Body of pancreas (tissue), 4 donors: Measurements from ENCODE around the gene RDH16. TPM values are rescaled to one million over a fixed set of nuclear protein-coding genes. Genes with fewer than 3 reads are reported as not detected.

ENCODE experiments used
- ATAC-seq: fragments of 150-250 bp; one replicate; pipeline ENCODE4 v1.9.1; 2016
- DNase-seq, 4 donors: peaks; one replicate each; pipeline ENCODE4 v3.0.0-alpha.2; 2019
- H3K27ac ChIP-seq, 4 donors: fragments of 200-600 bp; sonication (generic); 1 replicate in 3 of 4; 2 replicates in 1 of 4; pipeline versions ENCODE4 v1.5.1 to v1.6.1; 2016 to 2019; ENCODE audit warnings: mild to moderate bottlenecking in 1 of 4, mixed read lengths in 1 of 4, moderate library complexity in 1 of 4
- H3K27me3 ChIP-seq, 2 donors: fragments of 200-600 bp; sonication (generic); one replicate each; pipeline ENCODE4 v1.6.0; 2016; ENCODE audit warnings: mild to moderate bottlenecking in 1 of 2
- H3K36me3 ChIP-seq, 2 donors: fragments of 200-600 bp; sonication (generic); replicated peaks in 1 of 2; 2 replicates each; pipeline ENCODE4 v1.5.1; 2016; ENCODE audit warnings: low read depth in 2 of 2; ENCODE audit not compliant: insufficient read depth in 1 of 2
- H3K4me1 ChIP-seq: fragments of 200-600 bp; sonication (generic); one replicate; pipeline ENCODE4 v1.6.0; 2016
- H3K4me3 ChIP-seq, 2 donors: fragments of 200-600 bp; sonication (generic); 1 replicate in 1 of 2; 2 replicates in 1 of 2; pipeline ENCODE4 v1.5.1; 2016 to 2019
- H3K9me3 ChIP-seq, 3 donors: fragments of 200-600 bp; sonication (generic); 1 replicate in 2 of 3; 2 replicates in 1 of 3; pipeline ENCODE4 v1.5.1; 2016
- POLR2A ChIP-seq, 3 donors: fragments of 450-650 bp; IDR thresholded peaks; one replicate each; pipeline ENCODE4 v1.6.1; 2016; ENCODE audit warnings: antibody characterized with exemption in 3 of 3, mild to moderate bottlenecking in 2 of 3
- WGBS, 2 donors: methylation state at CpG; one replicate each; pipeline ENCODE4 v1.1.5; 2017; 5-methylcytosine and 5-hydroxymethylcytosine counted together
- intact Hi-C: fragments of 100-400 bp; cut with DNase I; formaldehyde crosslinking; loops from one replicate; pipeline ENCODE4 v1.15.1; 2023
- total RNA-seq, 2 donors: library from RNA; depleted of rRNA; stranded (reverse); fragments of >200 nt; gene quantifications; one replicate each; pipeline ENCODE4 v1.1.0, GENCODE V29; 2016
- TF ChIP-seq, protein P1 (sequence below), 7 experiments: fragments of 450-650 bp in 4 of 7; fragments of 200-600 bp in 3 of 7; sonication (generic) in 3 of 7; IDR thresholded peaks; one replicate each; pipeline ENCODE4 v1.5.1; 2016 to 2019; ENCODE audit warnings: antibody characterized with exemption in 7 of 7

Gene RDH16
- total RNA-seq, 2 donors from 2014 or later = 0.99 to 1.3 TPM

DNA sequence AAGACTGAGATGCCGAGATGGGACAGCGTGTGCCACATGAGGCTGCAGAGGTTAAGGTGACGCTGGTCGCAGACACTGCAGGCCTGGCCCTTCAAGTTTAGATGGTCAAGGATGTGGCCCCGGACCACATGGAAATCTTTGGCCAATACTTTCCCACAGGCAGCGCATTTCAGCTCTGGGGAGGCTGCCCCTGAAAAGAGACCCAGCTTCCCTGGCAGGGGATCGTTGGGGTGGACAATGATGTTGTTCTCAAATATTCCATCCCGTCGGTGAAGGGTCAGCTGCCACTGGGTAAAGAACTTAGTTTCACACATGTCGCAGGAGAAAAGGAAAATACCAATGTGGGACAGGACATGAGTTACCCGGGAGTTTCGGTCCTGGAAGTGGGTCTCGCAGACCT lies 46.0 kb upstream of the RDH16 start:
- H3K4me3 ChIP-seq = no peak overlapping the region
- DNase-seq (no peak), ATAC-seq (no peak)
- H3K4me1 ChIP-seq = peaks cover 25% of the 10 kb centered on the region
- TF ChIP-seq, protein P1, sequence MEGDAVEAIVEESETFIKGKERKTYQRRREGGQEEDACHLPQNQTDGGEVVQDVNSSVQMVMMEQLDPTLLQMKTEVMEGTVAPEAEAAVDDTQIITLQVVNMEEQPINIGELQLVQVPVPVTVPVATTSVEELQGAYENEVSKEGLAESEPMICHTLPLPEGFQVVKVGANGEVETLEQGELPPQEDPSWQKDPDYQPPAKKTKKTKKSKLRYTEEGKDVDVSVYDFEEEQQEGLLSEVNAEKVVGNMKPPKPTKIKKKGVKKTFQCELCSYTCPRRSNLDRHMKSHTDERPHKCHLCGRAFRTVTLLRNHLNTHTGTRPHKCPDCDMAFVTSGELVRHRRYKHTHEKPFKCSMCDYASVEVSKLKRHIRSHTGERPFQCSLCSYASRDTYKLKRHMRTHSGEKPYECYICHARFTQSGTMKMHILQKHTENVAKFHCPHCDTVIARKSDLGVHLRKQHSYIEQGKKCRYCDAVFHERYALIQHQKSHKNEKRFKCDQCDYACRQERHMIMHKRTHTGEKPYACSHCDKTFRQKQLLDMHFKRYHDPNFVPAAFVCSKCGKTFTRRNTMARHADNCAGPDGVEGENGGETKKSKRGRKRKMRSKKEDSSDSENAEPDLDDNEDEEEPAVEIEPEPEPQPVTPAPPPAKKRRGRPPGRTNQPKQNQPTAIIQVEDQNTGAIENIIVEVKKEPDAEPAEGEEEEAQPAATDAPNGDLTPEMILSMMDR (IDR thresholded peaks at IDR 0.05) = no peak
- TF ChIP-seq POLR2A (IDR thresholded peaks at IDR 0.05) = no peak
- intact Hi-C loops = no loop called here
- no peak overlapping the region for H3K27ac ChIP-seq
- peaks cover 0 to 9% of the 10 kb centered on the region in 2 donors for H3K36me3 ChIP-seq
- 88 to 89% methylated on average over 9 to 13 of the region's 13 CpGs for WGBS, 2 donors
- no peaks in the 10 kb centered on the region for H3K9me3 ChIP-seq
- no peaks in the 10 kb centered on the region for H3K27me3 ChIP-seq

DNA sequence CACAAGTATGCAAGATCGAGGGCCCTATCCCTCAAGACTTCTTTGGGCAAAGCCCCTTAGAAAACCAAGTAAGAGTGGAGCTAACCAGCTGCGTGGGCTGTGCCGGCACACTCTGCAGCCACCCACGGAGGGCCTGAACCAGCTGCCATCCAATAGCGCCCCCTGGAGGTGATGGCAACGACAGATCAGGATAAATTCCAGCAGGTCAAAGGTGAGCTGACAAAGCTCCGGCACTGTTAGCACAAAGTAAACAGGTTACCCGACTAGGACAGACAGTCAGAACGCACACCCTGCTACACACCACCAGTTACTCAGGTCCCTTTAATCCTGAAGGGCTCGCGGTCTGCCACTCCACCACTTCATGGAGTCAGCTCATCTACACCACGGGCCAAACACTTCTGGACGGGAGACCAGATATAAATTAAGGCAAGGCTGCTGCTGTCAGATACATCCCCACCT lies 44.1 kb upstream of the RDH16 start:
- WGBS, 2 donors = 31 to 35% methylated on average over 12 to 13 of the region's 13 CpGs
- peaks cover 19% of the 10 kb centered on the region for H3K4me1 ChIP-seq
- H3K4me3 ChIP-seq = no peak overlapping the region
- H3K36me3 ChIP-seq = peaks cover 0 to 9% of the 10 kb centered on the region in 2 donors
- no peak for TF ChIP-seq POLR2A (IDR thresholded peaks at IDR 0.05)
- TF ChIP-seq, protein P1 (IDR thresholded peaks at IDR 0.05) = peak in 6 of 7 experiments; percentile 30 to 59 (median 46)
- intact Hi-C loops = no loop called here
- no peaks in the 10 kb centered on the region for H3K9me3 ChIP-seq
- DNase-seq (peak; percentile 51 to 57 (median 56)), ATAC-seq (peak; percentile 23)
- no peak overlapping the region for H3K27ac ChIP-seq
- no peaks in the 10 kb centered on the region for H3K27me3 ChIP-seq

DNA sequence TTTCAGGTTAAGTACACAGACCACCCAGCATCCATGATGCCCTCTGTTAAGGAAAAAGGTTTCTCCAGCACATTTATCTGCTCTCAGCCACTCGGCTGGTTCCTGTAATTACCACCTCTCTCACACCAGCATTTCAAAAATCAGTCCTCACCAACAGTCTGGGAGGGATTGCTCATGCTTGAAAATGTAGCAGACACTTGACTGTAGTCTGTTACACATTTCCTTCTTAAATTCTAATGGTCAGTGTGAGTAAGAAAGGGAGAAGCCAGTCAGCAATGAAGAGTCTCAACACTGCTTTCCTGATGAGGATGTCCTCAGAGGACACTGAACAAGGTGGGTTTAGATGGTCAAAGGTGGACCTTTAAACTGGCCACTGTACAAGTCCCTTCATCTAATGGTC lies 43.0 kb upstream of the RDH16 start:
- DNase-seq (no peak), ATAC-seq (no peak)
- no peak for TF ChIP-seq POLR2A (IDR thresholded peaks at IDR 0.05)
- TF ChIP-seq, protein P1 (IDR thresholded peaks at IDR 0.05) = no peak
- peaks cover 0 to 9% of the 10 kb centered on the region in 2 donors for H3K36me3 ChIP-seq
- intact Hi-C loops = no loop called here
- H3K4me3 ChIP-seq = no peak overlapping the region
- H3K9me3 ChIP-seq = no peaks in the 10 kb centered on the region
- no peak overlapping the region for H3K27ac ChIP-seq
- H3K27me3 ChIP-seq = no peaks in the 10 kb centered on the region
- peaks cover 15% of the 10 kb centered on the region for H3K4me1 ChIP-seq
- 39 to 53% methylated on average over 1 of the region's 1 CpG for WGBS, 2 donors

DNA sequence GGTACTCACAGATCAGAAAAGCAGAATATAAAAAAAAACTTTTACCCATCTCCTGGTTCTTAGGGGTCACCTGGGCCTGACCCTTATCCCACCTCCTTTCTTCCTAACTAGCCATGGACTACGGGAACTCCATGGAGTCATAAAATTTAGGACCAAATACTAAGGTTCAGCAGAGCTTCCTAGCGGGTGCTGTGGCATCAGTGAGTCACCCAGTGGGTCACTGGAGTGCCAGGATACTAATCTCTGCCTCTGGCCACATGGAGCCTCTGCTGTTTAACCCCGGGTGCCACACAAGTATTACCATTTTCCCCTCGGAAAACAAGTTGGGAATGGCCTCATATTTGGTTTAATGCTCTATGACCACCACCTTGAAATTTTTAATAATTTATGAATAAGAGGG lies 42.0 kb upstream of the RDH16 start:
- Histone ChIP-seq H3K27me3 (no peaks in the 10 kb centered on the region), H3K36me3 (peaks cover 0 to 9% of the 10 kb centered on the region in 2 donors), H3K9me3 (no peaks in the 10 kb centered on the region), H3K27ac (no peak overlapping the region), H3K4me1 (peaks cover 11% of the 10 kb centered on the region), H3K4me3 (no peak overlapping the region)
- WGBS, 2 donors = 84 to 89% methylated on average over 4 of the region's 4 CpGs
- DNase-seq (no peak), ATAC-seq (no peak)
- TF ChIP-seq, protein P1 (IDR thresholded peaks at IDR 0.05) = no peak
- TF ChIP-seq POLR2A (IDR thresholded peaks at IDR 0.05) = no peak
- intact Hi-C loops = no loop called here

DNA sequence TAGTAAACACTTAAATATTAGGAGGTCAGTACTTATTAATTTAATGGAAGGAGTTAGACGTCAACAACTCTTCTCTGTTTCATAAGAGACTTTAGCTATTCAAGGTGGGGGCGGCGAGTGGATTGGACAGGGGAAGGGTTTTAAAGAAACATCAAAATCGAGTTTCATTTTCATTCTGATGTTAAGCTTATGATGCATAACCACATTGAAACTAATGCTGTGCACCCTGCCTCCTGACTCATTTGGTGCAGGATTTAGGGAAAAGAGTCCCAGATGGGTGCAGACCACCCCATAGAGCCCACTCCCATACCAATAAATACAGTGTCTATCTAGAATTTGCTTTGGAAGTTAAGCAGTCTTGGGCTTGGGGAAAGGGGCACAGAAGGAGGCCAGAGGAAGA lies 41.6 kb upstream of the RDH16 start:
- no peak overlapping the region for H3K27ac ChIP-seq
- no peaks in the 10 kb centered on the region for H3K9me3 ChIP-seq
- intact Hi-C loops = no loop called here
- no peak for DNase-seq
- no peak overlapping the region for H3K4me3 ChIP-seq
- WGBS, 2 donors = 58 to 76% methylated on average over 4 of the region's 4 CpGs
- peaks cover 11% of the 10 kb centered on the region for H3K4me1 ChIP-seq
- no peaks in the 10 kb centered on the region for H3K27me3 ChIP-seq
- no peak for ATAC-seq
- H3K36me3 ChIP-seq = peaks cover 0 to 9% of the 10 kb centered on the region in 2 donors
- TF ChIP-seq, protein P1 (IDR thresholded peaks at IDR 0.05) = no peak
- no peak for TF ChIP-seq POLR2A (IDR thresholded peaks at IDR 0.05)
